Activated CD4-positive, alpha-beta T cell treated with anti-CD3 and anti-CD28 coated beads for 36 hours (primary cell): ENCODE measurements around the gene CDC27. TPM values are rescaled to one million over a fixed set of nuclear protein-coding genes. Genes with fewer than 3 reads are reported as not detected.
"Not testable (repeated sequence)": the region's sequence is repeated elsewhere in the genome, so short reads cannot be mapped to it uniquely, and the experiment has no call there.

Experiments
- ATAC-seq: fragments of 200-7000 bp; cut with Tn5 transposase; one replicate; pipeline ENCODE4 v1.10.0; 2021; ENCODE audit warnings: mild to moderate bottlenecking, moderate library complexity
- CTCF ChIA-PET: fragments of 350-600 bp; sonication (Branson Sonifier 250); formaldehyde crosslinking; loops from one replicate; lab custom pipeline; 2021; ENCODE audit warnings: antibody characterized with exemption; lab: Charles Lee
- POLR2A ChIA-PET: fragments of 350-600 bp; sonication (Branson Sonifier 250); formaldehyde crosslinking; loops from one replicate; lab custom pipeline; 2021; ENCODE audit warnings: antibody characterized with exemption, inconsistent platforms; lab: Charles Lee
- DNase-seq: peaks from one replicate; pipeline ENCODE4 v3.0.0-alpha.2; 2020
- H3K27ac Mint-ChIP-seq: one replicate; pipeline ENCODE4 v1.8.0; 2021; ENCODE audit warnings: mixed read lengths
- H3K27me3 Mint-ChIP-seq: one replicate; pipeline ENCODE4 v1.8.0; 2021; ENCODE audit warnings: mixed read lengths
- H3K36me3 Mint-ChIP-seq: one replicate; pipeline ENCODE4 v1.8.0; 2021; ENCODE audit warnings: low read depth, mixed read lengths
- H3K4me1 Mint-ChIP-seq: one replicate; pipeline ENCODE4 v1.8.0; 2021; ENCODE audit warnings: mixed read lengths
- H3K4me3 Mint-ChIP-seq: one replicate; pipeline ENCODE4 v1.8.0; 2021; ENCODE audit warnings: mild to moderate bottlenecking, moderate library complexity, mixed read lengths
- H3K9me3 Mint-ChIP-seq: one replicate; pipeline ENCODE4 v1.8.0; 2021; ENCODE audit warnings: low read depth, mixed read lengths
- intact Hi-C, 2 experiments: fragments of 100-400 bp; cut with DNase I in 1 of 2; cut with micrococcal nuclease in 1 of 2; formaldehyde crosslinking; loops; one replicate each; pipeline versions ENCODE4 v1.14.2 to v1.15.1; 2022 to 2024; cut with DNase I, micrococcal nuclease
- total RNA-seq, 2 experiments: library from RNA; stranded (reverse); gene quantifications; one replicate each; pipeline ENCODE4 v1.2.3, GENCODE V29; 2021

The CDC27 gene
- total RNA-seq, 2 experiments from 2014 or later, result 123 to 166 TPM

DNA sequence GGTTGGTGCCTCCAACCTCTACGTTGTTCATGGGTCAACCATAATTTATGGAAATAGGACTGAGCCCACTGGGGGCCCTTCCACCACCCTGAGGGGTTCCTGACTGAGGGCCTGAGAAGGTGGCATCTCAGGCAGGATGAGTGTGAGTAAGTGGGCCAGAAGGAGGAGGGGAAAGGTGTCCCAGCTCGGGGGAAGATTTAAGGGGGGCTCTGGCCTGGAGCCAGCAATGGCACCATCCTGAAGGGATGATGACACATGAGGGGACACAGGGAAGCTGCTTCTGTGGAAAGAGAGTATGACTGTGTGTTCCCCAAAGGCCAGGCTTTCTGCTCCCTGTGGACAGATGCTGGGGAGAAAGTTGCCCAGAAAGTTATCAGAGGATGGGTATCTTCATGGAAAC is 38.8 kb upstream of the CDC27 start:
- Mint-ChIP-seq H3K27ac (no peak overlapping the region), H3K27me3 (peaks cover 5% of the 10 kb centered on the region), H3K4me1 (peaks cover 9% of the 10 kb centered on the region), H3K9me3 (peaks cover 6% of the 10 kb centered on the region), H3K4me3 (no peak overlapping the region), H3K36me3 (no peaks in the 10 kb centered on the region)
- CTCF ChIA-PET, result interaction anchor here (3.5 kb wide), 1 partner anchor 15 kb away, joined by 17 read pairs; no protein-coding TSS in a partner anchor
- intact Hi-C loops, result no loop called here
- POLR2A ChIA-PET, result no interaction called here
- DNase-seq, result no peak
- ATAC-seq, result no peak

DNA sequence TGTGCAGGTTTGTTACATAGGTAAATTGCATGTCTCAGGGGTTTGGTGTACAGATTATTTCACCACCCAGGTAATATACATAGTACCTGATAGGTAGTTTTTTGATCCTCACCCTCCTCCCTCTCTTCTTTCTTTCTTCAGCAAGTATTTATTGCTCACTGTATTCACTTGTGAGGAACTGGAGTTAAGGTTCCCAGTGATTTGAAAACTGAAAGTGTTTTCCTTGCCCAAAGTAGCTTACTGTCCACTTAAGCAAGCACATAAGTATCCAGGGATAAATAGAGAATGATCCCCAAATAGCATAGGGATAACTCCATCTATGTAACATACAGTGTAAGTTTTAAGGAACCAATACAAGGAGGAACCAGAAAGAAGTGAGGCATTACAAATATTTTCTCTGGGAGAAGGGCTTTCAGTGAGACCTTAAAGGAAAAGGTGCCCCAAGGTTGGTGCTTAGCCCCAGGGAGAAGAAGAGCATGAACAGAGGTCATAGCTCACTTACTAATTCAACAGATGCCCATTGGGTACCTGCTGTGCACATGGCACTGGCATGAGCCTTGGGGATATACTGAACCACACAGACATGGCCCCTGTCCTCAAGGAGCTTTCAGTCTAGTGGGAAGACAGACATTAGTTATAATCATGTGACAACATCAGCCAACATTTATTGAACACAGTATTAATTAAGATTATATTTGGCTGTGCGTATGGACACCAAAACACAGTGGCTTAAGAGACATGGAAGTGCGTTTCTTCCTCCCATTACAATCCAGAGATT is 37.0 kb upstream of the CDC27 start:
- Mint-ChIP-seq H3K27ac (no peak overlapping the region), H3K36me3 (no peaks in the 10 kb centered on the region), H3K4me3 (no peak overlapping the region), H3K9me3 (peaks cover 6% of the 10 kb centered on the region), H3K27me3 (peaks cover 5% of the 10 kb centered on the region), H3K4me1 (peaks cover 14% of the 10 kb centered on the region)
- ATAC-seq (no peak), DNase-seq (no peak)
- intact Hi-C loops, result no loop called here
- ChIA-PET POLR2A (no interaction called here), CTCF (interaction anchor here (1.0 kb wide), 1 partner anchor 90 kb away, joined by 3 read pairs; no protein-coding TSS in a partner anchor)

DNA sequence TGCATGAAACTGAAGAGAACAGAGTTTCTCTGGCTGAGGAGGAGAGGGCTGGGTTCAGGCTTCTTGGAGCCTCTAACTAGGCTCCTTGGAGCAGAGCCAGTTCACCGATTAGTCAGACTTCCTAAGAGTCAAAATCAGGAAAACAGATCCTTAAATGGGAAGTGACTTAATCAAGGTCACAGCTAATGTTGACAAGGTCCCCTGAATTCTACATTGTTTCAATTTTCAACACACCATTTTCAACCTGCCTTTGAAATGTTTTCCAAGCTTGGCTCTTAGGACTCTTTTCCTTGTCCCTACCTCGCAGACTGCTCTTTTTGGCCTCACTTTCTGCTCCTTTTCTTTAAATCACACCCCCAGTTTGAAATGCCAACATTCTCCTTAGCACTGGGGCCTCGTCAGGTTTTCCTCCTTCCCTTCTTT is 36.4 kb upstream of the CDC27 start:
- H3K9me3 Mint-ChIP-seq, result peaks cover 6% of the 10 kb centered on the region
- ChIA-PET POLR2A (no interaction called here), CTCF (interaction anchor here (0.7 to 1.0 kb wide), 2 partner anchors 9 to 90 kb away, joined by 3 read pairs; no protein-coding TSS in a partner anchor)
- H3K27me3 Mint-ChIP-seq, result peaks cover 1% of the 10 kb centered on the region
- H3K4me3 Mint-ChIP-seq, result no peak overlapping the region
- ATAC-seq, result no peak
- peaks cover 18% of the 10 kb centered on the region for H3K4me1 Mint-ChIP-seq
- no peaks in the 10 kb centered on the region for H3K36me3 Mint-ChIP-seq
- intact Hi-C loops, result no loop called here
- DNase-seq, result no peak
- H3K27ac Mint-ChIP-seq, result no peak overlapping the region

DNA sequence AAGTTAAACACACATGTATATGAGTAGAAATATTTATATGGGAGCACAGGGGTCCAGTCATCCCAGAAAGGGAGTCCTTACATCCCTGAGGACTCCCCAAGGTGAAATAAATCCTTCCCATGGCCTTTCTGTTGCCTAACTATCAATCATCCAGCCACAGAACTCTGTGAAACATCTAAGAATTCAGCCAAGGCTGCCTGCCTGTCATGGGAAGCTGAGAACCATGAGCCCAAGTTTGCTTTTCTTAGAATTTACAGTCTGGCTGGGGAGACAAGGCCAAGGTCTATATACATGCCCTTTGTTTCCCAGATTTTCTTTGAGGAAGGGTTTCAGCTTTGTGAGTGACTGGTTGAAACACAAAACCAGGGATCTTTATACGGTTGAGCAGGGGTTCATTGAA is 35.9 kb upstream of the CDC27 start:
- Mint-ChIP-seq H3K27me3 (no peaks in the 10 kb centered on the region), H3K27ac (no peak overlapping the region), H3K36me3 (no peaks in the 10 kb centered on the region), H3K4me1 (peaks cover 20% of the 10 kb centered on the region), H3K4me3 (no peak overlapping the region), H3K9me3 (peaks cover 6% of the 10 kb centered on the region)
- intact Hi-C loops, result no loop called here
- ATAC-seq (no peak), DNase-seq (no peak)
- CTCF ChIA-PET, result interaction anchor here (0.7 kb wide), 1 partner anchor 9 kb away, joined by 3 read pairs; no protein-coding TSS in a partner anchor
- POLR2A ChIA-PET, result no interaction called here

DNA sequence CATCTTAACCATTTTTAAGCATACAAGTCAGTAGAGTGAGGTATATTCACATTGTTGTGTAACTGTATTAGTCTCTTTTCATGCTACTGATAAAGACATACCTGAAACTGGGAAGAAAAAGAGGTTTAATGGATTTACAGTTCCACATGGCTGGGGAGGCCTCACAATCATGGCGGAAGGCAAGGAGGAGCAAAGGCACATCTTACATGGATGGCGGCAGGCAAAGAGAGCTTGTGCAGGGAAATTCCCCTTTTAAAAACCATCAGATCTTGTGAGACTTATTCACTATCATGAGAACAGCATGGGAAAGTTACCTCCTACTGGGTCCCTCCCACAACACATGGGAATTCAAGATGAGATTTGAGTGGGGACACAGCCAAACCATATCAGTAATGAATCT is 35.0 kb upstream of the CDC27 start:
- H3K4me3 Mint-ChIP-seq, intact Hi-C loops, ATAC-seq, H3K36me3 Mint-ChIP-seq, H3K9me3 Mint-ChIP-seq, H3K27ac Mint-ChIP-seq, H3K27me3 Mint-ChIP-seq, POLR2A ChIA-PET, DNase-seq, CTCF ChIA-PET: not testable (repeated sequence)
- H3K4me1 Mint-ChIP-seq, result peaks cover 21% of the 10 kb centered on the region

DNA sequence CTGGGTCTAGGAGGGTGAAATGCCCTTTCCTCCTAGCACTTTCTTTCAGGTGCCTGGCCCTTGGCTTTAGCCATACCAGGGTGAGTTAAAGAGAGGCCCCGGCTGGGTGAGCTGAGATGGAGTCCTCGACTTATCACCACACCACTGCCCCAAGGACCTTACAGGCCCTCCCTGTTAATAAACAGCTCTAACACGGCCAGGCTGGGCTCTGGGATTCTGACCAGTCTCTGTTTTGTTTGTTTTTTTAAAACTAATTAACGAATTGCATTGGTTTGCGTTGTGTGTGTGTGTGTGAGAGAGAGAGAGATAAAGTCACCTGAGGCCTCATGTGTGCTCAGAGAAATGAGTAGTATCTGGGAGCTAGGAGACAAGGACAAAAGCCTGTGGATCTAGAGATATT is 34.4 kb upstream of the CDC27 start:
- DNase-seq, result no peak
- intact Hi-C loops, result no loop called here
- H3K36me3 Mint-ChIP-seq, result no peaks in the 10 kb centered on the region
- H3K9me3 Mint-ChIP-seq, result peaks cover 6% of the 10 kb centered on the region
- no peaks in the 10 kb centered on the region for H3K27me3 Mint-ChIP-seq
- H3K4me1 Mint-ChIP-seq, result peaks cover 26% of the 10 kb centered on the region
- ATAC-seq, result no peak
- no peak overlapping the region for H3K4me3 Mint-ChIP-seq
- POLR2A ChIA-PET, result no interaction called here
- H3K27ac Mint-ChIP-seq, result no peak overlapping the region
- CTCF ChIA-PET, result no interaction called here

DNA sequence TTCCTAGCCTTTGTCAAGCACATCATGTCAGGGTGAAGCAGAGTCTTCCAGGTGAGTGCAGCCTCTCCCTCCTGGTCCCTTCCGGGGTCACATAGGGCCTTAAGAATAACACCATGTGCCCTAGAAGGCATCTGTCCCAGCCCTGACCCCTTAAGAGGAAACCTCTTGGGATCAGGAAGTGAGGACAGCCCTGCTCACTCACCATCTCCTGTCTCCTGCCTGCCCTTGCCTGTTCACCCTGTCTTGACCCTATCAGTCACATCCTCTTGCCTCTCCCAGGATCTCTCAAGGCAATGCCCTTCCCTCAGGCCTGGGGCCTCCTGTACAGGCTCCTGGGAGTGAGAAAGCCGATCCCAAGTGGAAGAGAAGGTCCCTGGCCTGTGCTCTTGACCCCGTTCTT is 33.9 kb upstream of the CDC27 start:
- H3K27me3 Mint-ChIP-seq, result no peaks in the 10 kb centered on the region
- H3K27ac Mint-ChIP-seq, result no peak overlapping the region
- ATAC-seq (no peak), DNase-seq (no peak)
- no peaks in the 10 kb centered on the region for H3K36me3 Mint-ChIP-seq
- peaks cover 29% of the 10 kb centered on the region for H3K4me1 Mint-ChIP-seq
- peaks cover 6% of the 10 kb centered on the region for H3K9me3 Mint-ChIP-seq
- CTCF ChIA-PET, result no interaction called here
- intact Hi-C loops, result no loop called here
- H3K4me3 Mint-ChIP-seq, result no peak overlapping the region
- POLR2A ChIA-PET, result no interaction called here

DNA sequence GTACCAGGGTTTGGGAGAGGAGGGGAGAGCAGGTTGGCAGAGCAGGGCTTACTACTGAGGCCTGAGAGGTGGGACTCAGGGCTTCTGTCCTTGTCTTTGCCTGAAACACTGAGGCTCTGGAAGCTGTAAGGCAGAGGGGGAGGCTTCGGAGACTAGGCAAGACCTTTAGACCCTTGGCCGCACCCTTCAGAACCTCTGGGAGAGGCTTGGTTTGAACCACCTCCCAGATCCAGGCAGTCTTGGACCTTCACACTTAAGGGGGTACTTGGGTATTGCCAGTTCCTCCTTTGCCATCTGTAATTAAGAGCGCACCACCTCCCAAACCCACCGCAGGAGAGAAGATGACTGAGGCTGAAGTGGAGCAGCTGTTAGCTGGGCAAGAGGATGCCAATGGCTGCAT is 33.0 kb upstream of the CDC27 start:
- Mint-ChIP-seq H3K36me3 (no peaks in the 10 kb centered on the region), H3K4me1 (peaks cover 33% of the 10 kb centered on the region), H3K27ac (no peak overlapping the region), H3K27me3 (no peaks in the 10 kb centered on the region), H3K4me3 (no peak overlapping the region), H3K9me3 (peaks cover 6% of the 10 kb centered on the region)
- ATAC-seq (no peak), DNase-seq (no peak)
- ChIA-PET POLR2A (no interaction called here), CTCF (interaction anchor here (0.6 kb wide), 1 partner anchor 62 kb away, joined by 4 read pairs; no protein-coding TSS in a partner anchor)
- intact Hi-C loops, result no loop called here

DNA sequence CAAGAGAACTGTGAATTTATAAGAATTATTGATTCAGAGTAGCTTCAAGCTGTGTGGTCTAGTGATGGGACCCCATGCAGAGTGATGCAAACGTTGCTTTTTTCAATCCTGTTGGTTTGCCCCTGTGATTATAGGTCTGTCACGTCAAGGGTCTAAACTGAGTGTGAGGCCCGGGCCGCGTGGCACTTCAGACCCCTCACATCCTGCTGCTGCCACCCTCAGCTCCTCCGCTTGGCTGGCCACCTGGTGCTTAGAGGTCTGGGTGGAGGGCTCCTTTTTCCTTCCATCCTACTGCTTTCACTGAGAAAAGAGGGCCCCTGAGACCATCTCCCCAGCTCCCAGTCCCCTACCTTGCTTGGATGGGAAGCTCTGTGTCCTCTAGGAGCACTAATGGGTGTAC is 32.1 kb upstream of the CDC27 start:
- DNase-seq, result no peak
- ATAC-seq, result no peak
- no peak overlapping the region for H3K4me3 Mint-ChIP-seq
- ChIA-PET CTCF (no interaction called here), POLR2A (interaction anchor here (0.6 to 0.9 kb wide), 2 partner anchors 17 to 651 kb away, joined by 3 to 7 read pairs; no protein-coding TSS in a partner anchor)
- no peak overlapping the region for H3K27ac Mint-ChIP-seq
- intact Hi-C loops, result no loop called here
- H3K4me1 Mint-ChIP-seq, result peaks cover 37% of the 10 kb centered on the region
- no peaks in the 10 kb centered on the region for H3K27me3 Mint-ChIP-seq
- no peaks in the 10 kb centered on the region for H3K36me3 Mint-ChIP-seq
- H3K9me3 Mint-ChIP-seq, result peaks cover 6% of the 10 kb centered on the region

DNA sequence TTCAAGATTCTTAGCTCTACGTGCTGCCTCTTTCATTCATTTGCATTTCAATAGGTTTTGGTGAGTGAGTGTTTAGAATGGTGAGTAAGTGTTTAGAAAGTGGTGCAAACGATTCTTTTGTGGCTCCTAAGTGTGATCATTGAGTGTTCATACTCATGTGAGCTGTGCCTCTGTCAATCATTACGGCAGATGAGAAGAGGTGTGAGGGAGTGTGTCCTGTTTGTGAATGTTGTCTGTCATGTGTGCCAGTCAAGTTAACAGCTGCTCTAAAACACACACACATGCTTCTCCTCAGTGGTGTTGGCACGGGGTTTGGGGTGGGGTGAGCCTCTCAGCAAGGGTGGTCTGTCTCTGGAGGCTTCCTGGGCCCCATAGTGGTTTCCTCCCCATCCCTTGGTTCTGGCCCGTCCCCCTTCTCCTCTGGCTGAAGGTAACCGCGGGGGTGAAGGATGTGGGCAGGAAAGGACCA is 31.5 kb upstream of the CDC27 start:
- H3K27me3 Mint-ChIP-seq, result no peaks in the 10 kb centered on the region
- ATAC-seq (peak; percentile 87), DNase-seq (peak; percentile 24)
- H3K36me3 Mint-ChIP-seq, result no peaks in the 10 kb centered on the region
- intact Hi-C loops, result no loop called here
- peaks cover 37% of the 10 kb centered on the region for H3K4me1 Mint-ChIP-seq
- H3K27ac Mint-ChIP-seq, result no peak overlapping the region
- ChIA-PET POLR2A (interaction anchor here (0.6 to 1.0 kb wide), 3 partner anchors 16 to 651 kb away, joined by 3 to 7 read pairs (median 3); no protein-coding TSS in a partner anchor), CTCF (interaction anchor here (0.9 kb wide), 1 partner anchor 30 kb away, joined by 5 read pairs; no protein-coding TSS in a partner anchor)
- no peak overlapping the region for H3K4me3 Mint-ChIP-seq
- H3K9me3 Mint-ChIP-seq, result peaks cover 6% of the 10 kb centered on the region

DNA sequence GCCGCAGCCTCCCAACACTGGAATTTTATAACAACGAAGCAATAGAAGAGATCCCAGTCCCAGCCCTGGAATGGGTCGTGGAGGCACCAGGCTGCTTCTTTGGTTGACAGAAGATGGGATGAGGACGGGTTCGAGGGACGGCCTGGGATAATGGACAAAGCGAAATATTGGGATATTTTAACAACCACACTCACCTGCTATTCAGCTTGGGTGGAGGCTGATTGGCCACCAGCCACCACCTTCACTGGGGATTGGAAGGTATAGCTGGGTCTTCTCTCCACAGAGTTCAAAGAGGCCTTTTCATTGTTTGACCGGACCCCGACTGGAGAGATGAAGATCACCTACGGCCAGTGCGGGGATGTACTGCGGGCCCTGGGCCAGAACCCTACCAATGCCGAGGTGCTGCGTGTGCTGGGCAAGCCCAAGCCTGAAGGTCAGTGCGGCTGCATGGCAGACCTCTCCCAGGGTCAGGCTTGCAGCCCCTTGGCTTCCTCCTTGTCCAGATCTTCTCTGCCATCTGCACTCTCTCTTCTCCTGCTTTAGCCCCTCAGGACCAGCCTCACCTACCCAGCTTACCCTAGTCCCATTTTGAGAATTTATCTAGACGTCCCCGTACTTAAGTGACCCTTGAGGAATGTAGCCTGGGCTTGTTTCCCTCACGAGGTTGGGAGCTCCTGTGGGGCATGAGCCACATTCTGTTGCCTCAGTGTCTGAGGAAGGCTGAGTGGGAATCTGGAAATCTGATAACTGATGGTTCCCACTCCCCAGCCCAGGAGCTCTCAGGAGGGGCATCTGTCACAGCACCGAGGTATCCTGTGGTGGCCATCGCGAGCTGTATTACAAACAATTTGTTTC is 30.8 kb upstream of the CDC27 start:
- H3K4me3 Mint-ChIP-seq, result no peak overlapping the region
- no peak overlapping the region for H3K27ac Mint-ChIP-seq
- no peak for ATAC-seq
- H3K4me1 Mint-ChIP-seq, result peaks cover 37% of the 10 kb centered on the region
- H3K36me3 Mint-ChIP-seq, result no peaks in the 10 kb centered on the region
- no peaks in the 10 kb centered on the region for H3K27me3 Mint-ChIP-seq
- intact Hi-C loops, result no loop called here
- peaks cover 6% of the 10 kb centered on the region for H3K9me3 Mint-ChIP-seq
- ChIA-PET CTCF (interaction anchor here (0.8 to 0.9 kb wide), 2 partner anchors 30 to 92 kb away, joined by 3 to 5 read pairs; no protein-coding TSS in a partner anchor), POLR2A (interaction anchor here (0.8 to 1.0 kb wide), 3 partner anchors 12 to 16 kb away, joined by 3 read pairs; no protein-coding TSS in a partner anchor)
- no peak for DNase-seq
